ENCODE data around the gene SHISA2.

The SHISA2 gene

GRCh38 chr13:26017932-26018665 lies 33.7 kb downstream of the SHISA2 start:
- DNase-seq (ENCODE audit: low spot score) = no peak

DNA sequence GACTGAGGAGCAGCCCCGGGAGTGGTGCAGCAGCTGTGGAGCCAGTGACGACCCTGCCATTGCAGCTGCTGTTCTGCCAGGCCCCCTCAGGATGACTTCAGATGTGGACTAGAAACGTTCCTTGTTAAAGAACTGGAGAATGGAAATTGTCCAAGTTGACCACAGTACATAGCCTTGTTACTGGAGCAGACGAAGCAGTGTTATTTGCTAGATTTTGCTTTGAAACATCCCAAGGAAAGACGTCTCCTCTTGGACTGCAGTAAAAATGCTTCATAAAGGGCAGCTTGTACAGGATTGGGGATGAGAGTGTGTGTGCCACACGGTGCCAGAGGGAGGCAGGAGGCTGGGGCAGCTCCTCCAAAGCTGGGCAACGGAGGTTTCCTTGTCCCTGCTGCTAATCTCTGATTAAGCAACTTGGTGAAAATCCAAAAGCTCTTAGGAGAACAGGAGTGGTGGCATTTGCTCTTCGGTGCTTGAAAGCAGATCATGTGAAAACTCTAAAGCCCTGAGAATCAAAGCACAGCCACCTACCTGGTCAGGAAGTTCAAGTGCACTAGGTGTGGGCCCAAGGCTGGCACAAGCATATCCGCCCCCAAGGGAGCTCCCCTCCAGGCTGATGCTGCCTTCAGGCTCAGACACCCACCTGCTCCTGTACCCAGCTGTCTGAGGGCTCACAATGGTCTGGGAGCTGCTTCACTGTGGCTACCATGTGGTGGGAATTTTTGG lies 34.5 kb downstream of the SHISA2 start:
- no peak for DNase-seq (ENCODE audit: low spot score)

DNA sequence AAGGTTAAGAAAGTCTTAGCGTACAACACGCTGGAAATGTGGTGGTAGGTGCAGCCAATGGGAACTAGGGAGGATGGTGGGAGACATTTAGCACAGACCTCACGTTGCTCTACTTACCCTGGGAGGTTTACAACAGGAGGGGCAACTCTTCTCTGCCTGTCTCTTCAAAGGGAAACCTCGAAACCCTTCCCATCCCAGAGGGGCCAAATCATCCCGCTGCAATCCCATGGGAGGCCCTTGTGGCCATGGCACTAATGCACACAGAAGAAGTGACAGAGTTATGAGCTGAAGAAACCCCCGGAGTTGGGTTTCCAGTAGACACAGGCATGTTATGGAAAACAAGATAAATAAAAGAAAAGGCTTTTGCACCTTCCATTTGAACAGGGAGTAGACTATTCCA lies 35.6 kb downstream of the SHISA2 start:
- no peak for DNase-seq (ENCODE audit: low spot score)

- DNase-seq (ENCODE audit: low spot score) = no peak
These were observed 36.3 kb downstream of the SHISA2 start for GRCh38 chr13:26015271-26016125.

DNA sequence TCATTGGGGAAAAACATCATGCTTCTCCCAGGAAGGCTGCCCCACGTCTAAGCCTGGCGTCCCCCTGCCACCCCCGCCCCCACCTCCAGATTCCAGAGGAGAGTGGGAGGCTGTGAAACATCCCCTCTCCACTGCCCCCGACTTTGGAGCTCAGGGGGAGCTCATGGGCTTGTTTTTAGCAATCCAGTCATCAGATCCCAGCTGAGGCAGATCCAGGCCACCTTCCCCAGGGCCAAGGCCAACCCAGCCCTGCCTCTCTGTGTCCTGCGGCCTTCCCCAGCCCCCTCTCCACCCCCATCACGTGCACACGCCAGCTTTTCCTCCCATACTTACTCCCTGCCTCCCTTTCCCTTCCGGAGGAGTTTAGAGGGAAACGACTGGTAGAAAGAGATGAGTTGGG lies 38.8 kb downstream of the SHISA2 start:
- DNase-seq (ENCODE audit: low spot score) = no peak

DNA sequence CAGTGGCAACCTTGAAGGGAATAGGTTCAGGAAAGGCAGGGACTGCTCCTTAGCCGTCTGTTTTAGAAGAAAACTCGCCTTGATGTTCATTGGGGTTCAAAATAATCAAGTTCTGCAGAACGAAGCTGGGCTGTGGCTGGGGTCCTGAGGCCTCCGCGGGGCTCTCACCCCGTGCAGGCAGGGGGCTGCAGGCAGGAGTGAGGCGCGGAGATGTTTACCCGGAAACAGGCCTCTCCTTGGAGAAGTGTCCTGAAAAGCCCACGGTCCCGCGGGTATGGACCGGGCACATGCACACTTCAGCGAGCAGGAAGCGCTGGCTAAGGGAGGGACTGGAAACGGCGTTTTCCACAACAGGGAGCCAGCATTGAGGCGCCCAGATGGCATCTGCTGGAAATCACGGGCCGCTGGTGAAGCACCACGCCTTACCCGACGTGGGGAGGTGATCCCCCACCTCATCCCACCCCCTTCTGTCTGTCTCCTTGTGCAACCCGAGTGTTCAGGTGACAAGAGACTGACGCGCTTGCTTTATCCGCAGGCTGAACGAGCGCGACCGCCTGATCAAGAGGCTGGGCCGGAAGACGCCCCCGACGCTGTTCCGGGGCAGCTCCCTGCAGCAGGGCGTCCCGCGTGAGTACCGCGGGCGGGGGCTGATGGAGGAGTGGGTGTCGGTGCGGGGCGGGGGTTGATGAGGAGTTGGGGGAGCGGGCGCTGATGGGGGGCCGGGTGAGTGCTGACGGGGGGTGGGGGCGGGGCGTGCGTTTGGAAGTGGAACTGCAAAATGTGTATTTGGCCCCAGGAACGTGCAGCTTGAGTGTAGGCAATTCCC lies 39.6 kb downstream of the SHISA2 start:
- DNase-seq (ENCODE audit: low spot score) = no peak

DNA sequence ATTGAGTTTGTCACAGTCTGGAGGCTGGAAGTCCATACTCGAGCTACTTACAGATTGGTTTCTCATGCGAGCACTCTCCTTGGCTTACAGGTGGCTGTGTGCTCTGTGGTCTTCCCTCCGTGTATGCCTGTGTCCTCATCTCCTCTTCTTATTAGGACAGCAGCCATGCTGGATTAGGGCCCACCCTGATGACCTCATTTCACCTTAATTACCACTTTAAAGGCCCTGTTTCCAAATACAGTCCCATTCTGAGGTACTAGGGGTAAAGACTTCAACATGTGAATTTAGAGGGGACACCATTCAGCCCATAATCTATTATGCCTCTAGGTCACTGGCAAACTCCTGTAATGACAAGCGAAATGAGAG lies 40.6 kb downstream of the SHISA2 start:
- DNase-seq (ENCODE audit: low spot score) = no peak

- no peak for DNase-seq (ENCODE audit: low spot score)
These were observed 41.2 kb downstream of the SHISA2 start for GRCh38 chr13:26010487-26011207.

DNA sequence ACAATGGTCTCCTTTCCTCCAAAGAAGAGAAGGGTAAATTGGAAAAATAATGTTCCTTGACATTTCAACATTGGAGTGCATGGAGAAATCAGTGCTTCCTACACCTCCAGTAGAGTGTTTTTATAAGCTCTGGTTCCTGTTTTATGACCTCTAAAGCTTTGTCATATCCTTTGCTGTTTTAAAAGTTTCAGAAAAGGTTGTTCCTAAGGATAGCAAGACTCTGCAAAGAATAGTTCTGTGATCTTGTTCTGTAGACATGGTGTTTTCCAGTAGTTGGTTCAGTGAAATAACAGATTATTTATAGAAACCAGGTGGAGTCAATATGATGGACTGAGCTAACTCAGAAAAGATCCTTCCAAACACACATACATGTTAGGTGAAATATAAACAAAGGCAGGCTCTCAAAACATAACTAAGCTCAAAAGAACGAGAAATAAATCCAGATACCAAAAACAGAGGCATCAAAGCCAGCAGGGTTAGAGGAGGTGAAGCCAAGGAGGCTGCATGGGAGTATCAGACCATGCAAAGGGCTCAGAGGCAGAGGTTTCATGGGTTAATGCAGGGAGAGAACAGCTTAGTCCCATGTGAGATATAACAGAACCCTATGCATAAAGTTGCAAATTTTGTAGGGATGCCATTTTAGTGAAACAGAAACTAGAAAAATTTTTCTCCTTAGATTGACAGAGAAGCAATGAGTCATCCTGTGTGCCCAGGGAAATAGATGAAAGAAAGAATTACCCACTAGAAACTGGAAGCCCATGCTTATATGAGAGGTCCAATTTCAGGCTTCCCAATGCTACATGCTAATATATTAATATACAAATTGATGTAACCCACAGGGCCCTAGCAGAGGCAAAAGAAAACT lies 44.3 kb downstream of the SHISA2 start:
- DNase-seq (ENCODE audit: low spot score) = no peak

All from HuH-7.5 (cell line).